Cardiac ventricle fibroblast (primary cell): ENCODE measurements around the gene OR2T11. TPM values are rescaled to one million over a fixed set of nuclear protein-coding genes. Genes with fewer than 3 reads are reported as not detected.

Experiments
- total RNA-seq: library from RNA; depleted of rRNA; stranded (reverse); fragments of >200 nt; gene quantifications from 2 replicates; pipeline ENCODE4 v1.2.3, GENCODE V29; 2015

Gene OR2T11, protein sequence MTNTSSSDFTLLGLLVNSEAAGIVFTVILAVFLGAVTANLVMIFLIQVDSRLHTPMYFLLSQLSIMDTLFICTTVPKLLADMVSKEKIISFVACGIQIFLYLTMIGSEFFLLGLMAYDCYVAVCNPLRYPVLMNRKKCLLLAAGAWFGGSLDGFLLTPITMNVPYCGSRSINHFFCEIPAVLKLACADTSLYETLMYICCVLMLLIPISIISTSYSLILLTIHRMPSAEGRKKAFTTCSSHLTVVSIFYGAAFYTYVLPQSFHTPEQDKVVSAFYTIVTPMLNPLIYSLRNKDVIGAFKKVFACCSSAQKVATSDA
- total RNA-seq, result not detected in 2 replicates

GRCh38 chr1:248634991-248635390, at the start of gene OR2T11:
Gene OR2T11 (minus strand): TSS chr1:248635091. CDS start chr1:248627128, 7,963 bp downstream.

DNA sequence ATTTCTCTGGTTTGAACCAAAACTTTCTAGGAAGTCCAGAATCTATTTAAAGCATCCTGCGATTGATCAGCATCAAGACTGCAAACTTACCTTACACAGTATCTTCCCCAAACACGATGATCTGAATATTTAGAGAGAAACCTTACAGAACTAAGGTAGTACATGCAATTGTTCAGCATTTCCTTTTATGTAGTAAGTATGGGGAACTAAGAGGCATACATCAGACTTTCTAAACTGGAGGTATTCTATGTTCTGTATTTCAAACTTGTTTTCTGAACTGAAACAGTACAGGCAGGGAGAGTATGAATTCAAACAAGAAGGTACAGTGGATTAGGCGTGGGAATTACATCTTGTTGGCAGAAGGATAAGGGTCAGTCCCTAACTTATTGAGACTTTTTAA, 20.5 kb upstream of the OR2T11 start, which contains the start of gene OR2T27:
Gene OR2T27 (minus strand): TSS at position 175 of the 400 bp plus-strand sequence. CDS start 4,644 bp downstream, outside the sequence.

DNA sequence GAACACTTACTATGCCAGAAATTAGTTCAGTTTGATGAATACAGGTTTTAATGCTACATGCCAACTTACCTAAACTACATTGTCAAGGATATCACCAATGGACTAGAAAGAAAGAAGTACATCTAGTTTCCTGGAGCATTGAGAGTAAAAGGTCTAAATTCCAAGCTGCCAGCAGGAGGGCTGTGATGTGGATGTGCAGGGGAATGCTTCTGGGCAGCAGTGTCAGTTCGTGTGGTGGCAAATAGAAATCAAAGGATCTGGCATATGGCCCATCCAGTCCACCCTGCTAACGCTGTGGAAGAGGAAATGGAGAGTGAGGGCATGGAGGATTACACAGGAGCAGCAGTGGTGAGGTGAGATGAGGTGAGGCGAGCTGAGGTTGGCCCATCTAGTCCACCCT, 10.3 kb upstream of the OR2T11 start, which contains the start of gene OR2T35:
Gene OR2T35 (minus strand): TSS at position 101 of the 400 bp plus-strand sequence. CDS start 6,020 bp downstream, outside the sequence.

DNA sequence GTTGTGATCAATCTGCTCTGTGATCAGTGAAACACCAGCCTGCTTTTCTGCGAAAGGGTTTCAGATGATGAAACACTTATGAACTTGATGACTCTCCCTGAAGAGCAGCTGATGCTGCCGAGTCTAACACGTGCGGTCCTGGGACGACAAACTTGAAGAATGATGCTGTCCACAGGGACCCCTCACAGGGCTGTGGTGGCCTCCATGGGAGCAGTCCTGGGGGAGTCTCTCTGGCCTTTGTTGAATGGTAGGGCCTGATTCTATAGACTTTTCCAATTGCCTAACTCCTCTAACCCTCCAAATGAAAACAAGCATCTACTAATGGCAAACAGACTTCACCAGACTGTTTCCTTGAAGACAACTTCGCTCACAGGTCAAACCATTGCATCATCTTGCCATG, 37.3 kb downstream of the OR2T11 start, which contains the start of gene OR2T10:
Gene OR2T10 (minus strand): TSS at position 112 of the 400 bp plus-strand sequence. CDS start 3,932 bp downstream, outside the sequence.

DNA sequence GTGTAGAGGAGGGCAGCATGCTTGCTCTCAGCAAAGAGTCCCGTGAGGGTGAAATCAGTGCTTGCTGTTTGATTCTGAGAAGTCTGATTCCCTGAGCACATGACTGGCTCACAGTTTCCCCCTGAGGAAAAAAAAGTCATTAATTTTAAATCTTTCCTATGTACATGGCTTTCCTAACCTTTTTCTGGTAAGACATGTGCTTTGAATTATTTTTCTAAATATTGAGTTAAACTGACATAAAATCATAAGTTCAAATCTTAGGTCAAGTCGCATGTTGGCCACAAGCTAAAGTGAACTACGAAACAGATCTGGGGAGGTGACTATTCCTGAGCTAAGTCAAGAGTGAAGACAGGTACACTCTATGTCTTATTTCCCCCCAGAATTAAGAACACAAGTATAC, 60.2 kb downstream of the OR2T11 start, which contains the start of gene OR2T34:
Gene OR2T34 (minus strand): TSS at position 101 of the 400 bp plus-strand sequence. CDS start 0 bp downstream, at position 101.

Other genes with a start within 250 kb of the OR2T11 start
- gene OR2T1, start 232.0 kb downstream of the OR2T11 start, total RNA-seq, result not detected in 2 replicates
- not detected in 2 replicates for gene OR2T2, start 189.5 kb downstream of the OR2T11 start, total RNA-seq
- gene OR2T3, start 161.7 kb downstream of the OR2T11 start, total RNA-seq, result not detected in 2 replicates
- gene OR2T5, start 146.5 kb downstream of the OR2T11 start, total RNA-seq, result not detected in 2 replicates
- not detected in 2 replicates for gene OR2G6, start 127.0 kb downstream of the OR2T11 start, total RNA-seq
- gene OR2T29, start 72.3 kb downstream of the OR2T11 start, total RNA-seq, result not detected in 2 replicates
- gene OR2T34, start 60.3 kb downstream of the OR2T11 start, total RNA-seq, result not detected in 2 replicates
- not detected in 2 replicates for gene OR2T10, start 37.4 kb downstream of the OR2T11 start, total RNA-seq
- gene OR2T35, start 10.2 kb upstream of the OR2T11 start, total RNA-seq, result not detected in 2 replicates
- gene OR2T27, start 20.4 kb upstream of the OR2T11 start, total RNA-seq, result not detected in 2 replicates
- not detected in 2 replicates for gene OR14I1, start 67.7 kb upstream of the OR2T11 start, total RNA-seq
- gene LYPD8, start 120.7 kb upstream of the OR2T11 start, total RNA-seq, result not detected in 2 replicates
- 18.0 and 21.7 TPM in 2 replicates for gene SH3BP5L, start 190.8 kb upstream of the OR2T11 start, total RNA-seq
- 13.9 and 14.9 TPM in 2 replicates for gene ZNF672, start 203.1 kb upstream of the OR2T11 start, total RNA-seq
- gene ZNF692, start 224.0 kb upstream of the OR2T11 start, total RNA-seq, result 9.7 and 11.6 TPM in 2 replicates